Pulmonary artery endothelial cell (primary cell): ENCODE measurements around the gene COA8. TPM values are rescaled to one million over a fixed set of nuclear protein-coding genes. Genes with fewer than 3 reads are reported as not detected.

Experiments
- DNase-seq: peaks from one replicate; pipeline ENCODE4 v3.0.0-alpha.2; 2011; ENCODE audit warnings: low read depth, low spot score
- total RNA-seq: library from RNA; depleted of rRNA; stranded (reverse); fragments of >200 nt; gene quantifications from 2 replicates; pipeline ENCODE4 v1.2.3, GENCODE V29; 2014

The COA8 gene
- total RNA-seq, 1 donor from 2014 or later, result 29.5 TPM

- no peak for DNase-seq
These were observed 59.1 kb downstream of the COA8 start for GRCh38 chr14:103621860-103622259.

GRCh38 chr14:103623308-103623707 lies 60.5 kb downstream of the COA8 start:
- DNase-seq, result no peak

- no peak for DNase-seq
These were observed 61.2 kb downstream of the COA8 start for GRCh38 chr14:103623883-103624482.

GRCh38 chr14:103624860-103625259 lies 62.1 kb downstream of the COA8 start:
- DNase-seq, result no peak

DNA sequence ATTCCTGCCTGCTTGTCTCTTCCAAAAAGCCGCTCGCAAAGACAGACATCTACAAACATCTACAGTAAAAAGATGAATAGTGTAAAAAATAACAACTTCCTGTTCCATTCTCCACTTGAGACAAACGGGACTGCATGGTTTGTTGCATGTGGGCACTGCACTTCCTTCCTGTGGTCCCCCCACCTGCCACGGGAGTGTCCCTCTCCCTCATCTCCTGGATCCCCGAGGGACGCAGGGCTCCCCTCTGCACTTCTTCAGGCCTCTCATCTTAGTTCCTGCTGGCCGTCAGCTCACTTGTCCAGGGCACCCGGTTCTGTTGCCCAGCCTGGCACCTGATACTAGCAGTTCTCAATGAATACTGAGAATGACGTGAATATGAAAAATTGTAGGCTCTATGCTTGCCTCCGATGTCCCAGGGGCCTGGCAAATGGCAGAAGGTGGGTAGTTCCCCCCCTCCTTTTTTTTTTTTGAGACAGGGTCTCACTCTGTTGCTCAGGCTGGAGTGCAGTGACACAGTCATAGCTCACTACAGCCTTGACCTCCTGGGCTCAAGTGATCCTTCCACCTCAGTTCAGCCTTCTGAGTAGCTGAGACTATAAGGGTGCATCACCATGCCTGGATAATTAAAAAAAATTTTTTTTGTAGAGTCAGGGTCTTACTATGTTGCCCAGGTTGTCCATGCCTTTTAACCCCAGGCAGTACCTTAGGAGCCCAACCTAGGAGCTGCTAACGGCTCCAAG lies 62.8 kb downstream of the COA8 start:
- no peak for DNase-seq

DNA sequence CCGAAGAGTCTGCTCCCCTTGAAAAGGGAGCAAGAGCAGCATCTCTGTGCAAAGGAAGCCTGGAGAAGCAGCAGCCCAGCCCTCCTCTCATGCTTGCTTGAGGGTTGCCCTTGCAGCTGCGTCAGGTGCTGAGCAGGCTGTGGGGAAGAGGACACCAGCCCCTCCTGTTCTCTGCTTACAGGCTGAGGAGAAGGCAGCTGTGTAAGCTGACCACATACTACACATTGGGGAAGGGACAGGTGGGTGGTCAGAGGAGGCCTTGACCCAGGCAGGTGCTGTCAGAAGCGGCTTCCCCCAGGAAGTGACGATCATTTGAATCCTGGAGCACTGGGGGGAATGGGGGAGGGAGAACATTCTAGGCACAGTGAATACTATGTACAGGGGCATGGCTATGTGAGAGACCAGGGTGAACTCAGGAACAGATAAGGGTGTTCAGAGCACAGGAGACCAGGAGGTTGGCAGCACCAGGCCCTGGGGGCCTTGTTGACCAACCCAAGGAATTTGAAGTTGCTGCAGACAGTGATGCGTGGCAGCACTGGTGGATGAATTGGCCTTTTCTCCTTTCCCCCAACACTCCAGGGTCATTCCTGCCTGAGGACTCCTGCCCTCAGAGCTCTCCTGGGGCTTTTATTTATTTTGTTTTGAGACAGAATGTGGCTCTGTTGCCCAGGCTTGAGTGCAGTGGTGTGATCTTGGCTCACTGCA lies 63.5 kb downstream of the COA8 start:
- no peak for DNase-seq

- no peak for DNase-seq
These were observed 64.6 kb downstream of the COA8 start for GRCh38 chr14:103627073-103628025.

DNA sequence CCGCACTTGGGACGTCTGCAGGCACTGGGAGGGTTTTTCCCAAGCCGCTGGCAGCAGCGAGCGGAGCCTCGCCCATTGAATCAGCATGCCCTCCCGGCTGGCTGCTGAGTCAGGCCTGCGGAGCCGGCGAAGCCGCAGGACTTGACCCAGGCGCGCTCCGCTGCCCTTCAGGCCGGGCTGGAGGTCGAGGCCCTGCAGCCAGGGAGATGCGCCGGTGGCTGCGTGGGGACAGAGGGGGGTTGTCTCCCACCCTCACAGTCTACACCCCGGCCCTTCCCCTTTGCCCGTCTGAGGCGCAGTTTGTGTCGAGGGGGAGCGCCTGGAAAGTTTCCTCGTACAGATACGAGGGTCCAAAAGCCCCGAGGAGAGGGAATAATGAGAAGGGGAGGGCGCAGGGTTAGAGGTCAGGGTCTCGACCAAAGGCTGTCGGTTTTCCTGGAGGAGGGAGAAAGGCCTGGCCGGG lies 65.5 kb downstream of the COA8 start:
- DNase-seq, result no peak

DNA sequence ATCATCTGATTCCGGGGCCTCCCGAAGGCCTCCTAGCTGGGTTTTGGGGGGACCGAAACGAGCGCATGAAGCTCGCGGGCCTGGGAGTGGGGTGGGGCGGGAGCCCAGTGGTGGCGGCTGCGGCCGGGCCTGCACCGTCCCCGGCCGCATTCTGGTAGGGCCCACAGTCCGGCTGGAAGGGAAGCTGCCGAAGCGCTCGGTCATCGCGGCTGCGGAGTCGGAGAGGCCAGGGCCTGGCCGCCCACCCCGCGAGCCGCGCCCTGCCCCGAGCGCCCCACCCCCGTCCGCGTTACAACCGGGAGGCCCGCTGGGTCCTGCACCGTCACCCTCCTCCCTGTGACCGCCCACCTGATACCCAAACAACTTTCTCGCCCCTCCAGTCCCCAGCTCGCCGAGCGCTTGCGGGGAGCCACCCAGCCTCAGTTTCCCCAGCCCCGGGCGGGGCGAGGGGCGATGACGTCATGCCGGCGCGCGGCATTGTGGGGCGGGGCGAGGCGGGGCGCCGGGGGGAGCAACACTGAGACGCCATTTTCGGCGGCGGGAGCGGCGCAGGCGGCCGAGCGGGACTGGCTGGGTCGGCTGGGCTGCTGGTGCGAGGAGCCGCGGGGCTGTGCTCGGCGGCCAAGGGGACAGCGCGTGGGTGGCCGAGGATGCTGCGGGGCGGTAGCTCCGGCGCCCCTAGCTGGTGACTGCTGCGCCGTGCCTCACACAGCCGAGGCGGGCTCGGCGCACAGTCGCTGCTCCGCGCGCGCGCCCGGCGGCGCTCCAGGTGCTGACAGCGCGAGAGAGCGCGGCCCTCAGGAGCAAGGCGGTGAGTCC lies 66.1 kb downstream of the COA8 start, which contains the start of gene KLC1:
TSS of gene KLC1 (plus strand) at position 528 of the 819 bp plus-strand sequence. CDS start 25,354 bp downstream, outside the sequence.
- DNase-seq, result no peak

- no peak for DNase-seq
These were observed 66.9 kb downstream of the COA8 start for GRCh38 chr14:103629503-103630121.

- no peak for DNase-seq
These were observed 67.8 kb downstream of the COA8 start for GRCh38 chr14:103630364-103631108.

- no peak for DNase-seq
These were observed 70.6 kb downstream of the COA8 start for GRCh38 chr14:103633391-103633790.

GRCh38 chr14:103634156-103634555 lies 71.4 kb downstream of the COA8 start:
- no peak for DNase-seq

DNA sequence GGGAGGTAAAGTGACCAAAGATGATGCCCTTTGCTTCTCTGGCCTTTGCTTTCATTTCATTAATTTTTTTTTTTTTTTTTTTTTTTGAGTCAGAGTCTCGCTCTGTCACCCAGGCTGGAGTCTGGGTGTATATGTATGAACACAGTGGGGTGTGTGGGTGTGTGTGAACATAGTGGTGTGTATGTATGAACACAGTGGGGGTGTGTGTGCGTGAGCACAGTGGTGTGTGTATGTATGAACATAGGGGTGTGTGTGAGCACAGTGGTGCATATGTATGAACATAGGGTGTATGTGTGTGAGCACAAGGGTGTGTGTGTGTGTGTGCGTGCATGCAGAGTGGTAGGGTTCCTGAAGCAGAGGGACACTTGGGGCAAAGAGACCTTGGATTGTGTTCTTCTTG lies 75.8 kb downstream of the COA8 start:
- DNase-seq, result no peak

Other genes starting within 250 kb of the COA8 start
- 159 and 250 TPM in 2 replicates for gene EIF5, start 228.7 kb upstream of the COA8 start, total RNA-seq
- gene MARK3, start 177.5 kb upstream of the COA8 start, total RNA-seq, result 67.9 and 80.6 TPM in 2 replicates
- 3.4 and 3.9 TPM in 2 replicates for gene CKB, start 40.1 kb upstream of the COA8 start, total RNA-seq
- 7.9 and 9.7 TPM in 2 replicates for gene TRMT61A, start 33.8 kb upstream of the COA8 start, total RNA-seq
- gene BAG5, start 303 bp upstream of the COA8 start, total RNA-seq, result 33.8 and 38.4 TPM in 2 replicates
- 170 and 258 TPM in 2 replicates for gene KLC1, start 66.3 kb downstream of the COA8 start, total RNA-seq
- gene XRCC3, start 152.5 kb downstream of the COA8 start, total RNA-seq, result 17.4 and 36.9 TPM in 2 replicates
- 65.8 and 86.9 TPM in 2 replicates for gene ZFYVE21, start 152.8 kb downstream of the COA8 start, total RNA-seq